Endothelial cell of umbilical vein (primary cell): ENCODE results near the gene MICAL3.

Source experiments
- CTCF ChIP-seq, 2 donors: IDR thresholded peaks; 1 replicate in 1 of 2; 2 replicates in 1 of 2; pipeline ENCODE4 v1.5.1; 2011; ENCODE audit warnings: low read length in 2 of 2, mild to moderate bottlenecking in 2 of 2, moderate library complexity in 2 of 2, control low read depth in 1 of 2, inconsistent platforms in 1 of 2, low read depth in 1 of 2; ENCODE audit not compliant: insufficient read depth in 1 of 2; ENCODE audit errors: extremely low read depth in 1 of 2
- FOS ChIP-seq: IDR thresholded peaks from 2 replicates; pipeline ENCODE4 v1.6.1; 2011; ENCODE audit warnings: mild to moderate bottlenecking, low read length, moderate library complexity, borderline replicate concordance; ENCODE audit not compliant: insufficient read depth
- POLR2A ChIP-seq: IDR thresholded peaks from 2 replicates; pipeline ENCODE4 v1.6.1; 2012; ENCODE audit warnings: low read depth, mild to moderate bottlenecking, control low read depth, low read length
- POLR2AphosphoS5 ChIP-seq: IDR thresholded peaks from 2 replicates; pipeline ENCODE4 v1.6.1; 2012; ENCODE audit warnings: low read depth, mild to moderate bottlenecking, control low read depth, low read length, moderate library complexity; ENCODE audit not compliant: insufficient read depth

DNA sequence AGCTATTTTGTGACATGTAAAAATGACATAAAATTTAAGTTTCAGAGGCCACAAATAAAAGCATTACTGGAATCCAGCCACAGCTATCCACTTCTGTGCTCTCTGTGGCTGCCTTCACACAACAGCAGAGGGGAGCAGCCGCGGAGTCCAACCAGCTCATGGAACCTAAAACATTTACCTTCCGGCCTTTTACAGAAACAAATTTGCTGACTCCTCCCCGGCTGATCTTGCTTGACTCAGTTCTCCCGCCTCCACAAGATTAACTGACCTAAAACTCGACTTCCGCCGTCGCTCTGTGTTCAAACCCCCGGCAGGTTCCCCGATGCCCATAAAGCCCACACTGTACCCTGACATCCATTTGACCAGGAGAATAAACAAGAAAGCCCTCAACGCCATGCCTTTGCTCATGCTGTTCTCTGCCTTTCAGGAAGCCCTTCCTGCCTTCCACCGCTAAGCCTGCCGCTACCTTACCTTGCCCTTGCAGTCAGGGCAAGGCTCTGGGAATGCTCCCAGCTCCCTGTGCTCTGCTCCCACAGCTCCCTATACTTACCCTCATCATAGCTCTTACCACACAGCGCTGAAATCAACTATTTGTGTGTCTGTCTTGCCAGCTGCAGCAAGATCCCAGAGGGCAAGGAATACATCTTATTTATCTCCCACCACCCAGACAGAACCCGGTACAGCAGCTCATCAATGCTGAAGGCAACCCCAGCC is 35.4 kb downstream of the MICAL3 start:
- no peak for TF ChIP-seq CTCF (IDR thresholded peaks at IDR 0.05; ENCODE audit: extremely low read depth in 1 of 2, insufficient read depth in 1 of 2, low read depth in 1 of 2, low read length in 2 of 2)
- no peak for TF ChIP-seq POLR2A
- no peak for TF ChIP-seq POLR2AphosphoS5
- TF ChIP-seq FOS: no peak
